Vagina (tissue), 2 donors: Measurements from ENCODE around the gene IREB2.

ENCODE experiments used
- CTCF ChIP-seq, 3 experiments: fragments of 450-650 bp in 2 of 3; fragments of 200-600 bp in 1 of 3; sonication (generic) in 1 of 3; IDR thresholded peaks; one replicate each; pipeline ENCODE4 v1.5.1; 2017 to 2019; ENCODE audit warnings: antibody characterized with exemption in 3 of 3, mild to moderate bottlenecking in 2 of 3, moderate library complexity in 2 of 3
- POLR2A ChIP-seq, 2 donors: fragments of 450-650 bp; IDR thresholded peaks; one replicate each; pipeline ENCODE4 v1.6.1; 2017; ENCODE audit warnings: antibody characterized with exemption in 2 of 2, mild to moderate bottlenecking in 2 of 2, moderate library complexity in 2 of 2
- POLR2AphosphoS5 ChIP-seq, 2 donors: sonication (generic); formaldehyde crosslinking; IDR thresholded peaks; one replicate each; pipeline ENCODE4 v1.9.0; 2017; ENCODE audit warnings: antibody characterized with exemption in 2 of 2, mild to moderate bottlenecking in 2 of 2, low read depth in 1 of 2; ENCODE audit not compliant: insufficient read depth in 1 of 2

GRCh38 chr15:78481917-78482316, 43.9 kb downstream of the IREB2 start:
- TF ChIP-seq CTCF (IDR thresholded peaks at IDR 0.05) (no peak), POLR2AphosphoS5 (IDR thresholded peaks at IDR 0.05; ENCODE audit: insufficient read depth in 1 of 2, low read depth in 1 of 2) (no peak), POLR2A (IDR thresholded peaks at IDR 0.05) (no peak)
